GM21576 (cell line): ENCODE measurements around the gene CPLX3.

Experiments used
- ATAC-seq: cut with Tn5 transposase; IDR thresholded peaks from one replicate; pipeline ENCODE4 v1.9.1; 2021; ENCODE audit warnings: mild to moderate bottlenecking, moderate library complexity; ENCODE audit not compliant: unreplicated experiment

Gene CPLX3

GRCh38 chr15:74825866-74826265, 561 bp upstream of the CPLX3 start:
- no peak for ATAC-seq

GRCh38 chr15:74826921-74827320, 494 bp downstream of the CPLX3 start:
- no peak for ATAC-seq

- no peak for ATAC-seq
Measured at GRCh38 chr15:74827614-74828013, 1.2 kb downstream of the CPLX3 start.

- ATAC-seq = no peak
Measured at GRCh38 chr15:74828835-74829234, 2.4 kb downstream of the CPLX3 start.

GRCh38 chr15:74829486-74829885, 3.1 kb downstream of the CPLX3 start:
- no peak for ATAC-seq

GRCh38 chr15:74829991-74830390, 3.6 kb downstream of the CPLX3 start:
- ATAC-seq = no peak

- no peak for ATAC-seq
Measured at GRCh38 chr15:74830868-74831267, 4.4 kb downstream of the CPLX3 start.

GRCh38 chr15:74831813-74832495, 5.5 kb downstream of the CPLX3 start:
- ATAC-seq = no peak

- ATAC-seq = no peak
Measured at GRCh38 chr15:74832826-74833225, 6.4 kb downstream of the CPLX3 start.

GRCh38 chr15:74833376-74834107, 7.1 kb downstream of the CPLX3 start:
- ATAC-seq = no peak

- no peak for ATAC-seq
Measured at GRCh38 chr15:74835312-74835823, 8.9 kb downstream of the CPLX3 start.

GRCh38 chr15:74836846-74837245, 10.4 kb downstream of the CPLX3 start:
- ATAC-seq = no peak

GRCh38 chr15:74837482-74838136, 11.2 kb downstream of the CPLX3 start:
- no peak for ATAC-seq

GRCh38 chr15:74838137-74838516, 11.7 kb downstream of the CPLX3 start:
- ATAC-seq = no peak

- ATAC-seq = no peak
Measured at GRCh38 chr15:74838746-74839525, 12.5 kb downstream of the CPLX3 start.

- no peak for ATAC-seq
Measured at GRCh38 chr15:74839526-74840395, 13.3 kb downstream of the CPLX3 start.

- no peak for ATAC-seq
Measured at GRCh38 chr15:74840851-74841775, 14.7 kb downstream of the CPLX3 start.

- no peak for ATAC-seq
Measured at GRCh38 chr15:74841891-74842373, 15.5 kb downstream of the CPLX3 start.
